GM12892 (cell line): ENCODE results near the gene NT5DC4.

Experiments used
- POLR2A ChIP-seq: IDR thresholded peaks from 2 replicates; pipeline ENCODE4 v1.6.1; 2011; ENCODE audit warnings: low read depth, low read length, control low read depth
- POLR2AphosphoS5 ChIP-seq: IDR thresholded peaks from 2 replicates; pipeline ENCODE4 v1.6.1; 2011; ENCODE audit warnings: low read depth, low read length, control low read depth
- TAF1 ChIP-seq: IDR thresholded peaks from 2 replicates; pipeline ENCODE4 v1.6.1; 2011; ENCODE audit warnings: low read depth, mild to moderate bottlenecking, control low read depth, low read length, borderline replicate concordance

DNA sequence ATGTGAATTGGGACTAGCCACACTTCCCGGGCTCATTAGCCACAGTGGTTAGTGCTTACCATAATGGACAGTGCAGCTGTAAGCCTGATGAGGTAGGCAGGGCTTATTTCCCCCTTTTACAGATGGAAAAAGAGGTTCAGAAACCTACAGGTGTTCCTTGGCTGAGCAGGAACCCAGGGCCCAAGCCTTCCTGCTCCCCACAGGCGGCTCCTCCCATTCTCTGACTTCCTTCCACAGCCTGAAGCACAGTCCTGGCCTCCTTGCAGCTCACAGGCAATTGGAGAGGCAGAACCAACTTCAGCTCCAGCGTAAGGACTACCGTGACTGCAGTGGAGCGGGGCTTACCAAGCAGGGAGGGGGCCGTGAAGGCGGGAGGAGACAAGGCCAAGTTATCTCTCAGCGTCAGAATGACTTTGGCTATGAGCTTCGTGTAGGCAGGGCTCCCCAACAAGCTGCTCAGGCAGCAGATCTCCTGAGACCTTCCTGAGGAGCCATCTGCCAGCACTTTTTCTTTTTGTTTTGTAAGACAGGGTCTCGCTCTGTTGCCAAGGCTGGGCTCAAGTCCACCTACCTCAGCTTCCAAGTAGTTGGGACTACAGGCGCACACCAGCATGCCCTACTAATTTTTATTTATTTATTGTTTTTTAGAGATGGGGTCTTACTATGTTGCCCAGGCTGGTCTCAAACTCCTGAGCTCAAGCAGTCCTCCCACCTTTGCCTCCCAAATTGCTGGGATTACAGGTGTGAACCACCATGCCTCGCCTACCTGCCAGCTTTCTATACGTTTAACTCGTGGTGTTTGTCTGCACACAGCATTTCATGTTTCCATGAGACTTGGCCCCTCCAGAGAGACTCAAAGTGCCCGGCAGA lies 34.2 kb upstream of the NT5DC4 start:
- TF ChIP-seq POLR2A = no peak
- no peak for TF ChIP-seq TAF1
- no peak for TF ChIP-seq POLR2AphosphoS5
